Fibroblast of lung (primary cell): ENCODE results near the gene NEMP2.

Experiments
- CTCF ChIP-seq, 2 donors: IDR thresholded peaks in 1 of 2; conservative IDR thresholded peaks in 1 of 2; 1 replicate in 1 of 2; 2 replicates in 1 of 2; pipeline ENCODE4 v1.5.1; 2011 to 2012; ENCODE audit warnings: low read length in 2 of 2, control low read depth in 1 of 2, inconsistent platforms in 1 of 2, low read depth in 1 of 2, mild to moderate bottlenecking in 1 of 2
- EZH2 ChIP-seq: IDR thresholded peaks from 2 replicates; pipeline ENCODE4 v1.5.1; 2012; ENCODE audit warnings: low read length, control low read depth, mild to moderate bottlenecking; ENCODE audit errors: missing control alignments

- no peak for TF ChIP-seq CTCF (conservative IDR thresholded peaks at IDR 0.05 in 1 of 2, IDR thresholded peaks at IDR 0.05 in 1 of 2; ENCODE audit: low read depth in 1 of 2, low read length in 2 of 2)
- TF ChIP-seq EZH2, result no peak
These were observed 6.6 kb downstream of the NEMP2 start for GRCh38 chr2:190527918-190528317.
